Aorta (tissue), 5 donors: ENCODE measurements around the gene PTPRM. TPM values are rescaled to one million over a fixed set of nuclear protein-coding genes. Genes with fewer than 3 reads are reported as not detected.

Experiments
- ATAC-seq: fragments of 200-7000 bp; cut with Tn5 transposase; one replicate; pipeline ENCODE4 v1.9.1; 2022; ENCODE audit warnings: moderate library complexity; ENCODE audit not compliant: low FRiP score
- DNase-seq, 2 donors: peaks; one replicate each; pipeline ENCODE4 v3.0.0-alpha.2; 2020
- H3K27ac ChIP-seq, 2 donors: one replicate each; pipeline ENCODE4 v1.5.1; 2013; ENCODE audit warnings: low read length in 2 of 2, mild to moderate bottlenecking in 2 of 2, moderate library complexity in 2 of 2, control low read depth in 1 of 2, inconsistent platforms in 1 of 2, low read depth in 1 of 2
- H3K27me3 ChIP-seq, 2 donors: one replicate each; pipeline ENCODE4 v1.6.1; 2013; ENCODE audit warnings: control low read depth in 1 of 2, low read length in 1 of 2, mild to moderate bottlenecking in 1 of 2, moderate library complexity in 1 of 2; ENCODE audit not compliant: insufficient read depth in 2 of 2, control insufficient read depth in 1 of 2
- H3K36me3 ChIP-seq, 2 donors: one replicate each; pipeline ENCODE4 v1.6.1; 2013; ENCODE audit warnings: control low read depth in 1 of 2, low read length in 1 of 2, mild to moderate bottlenecking in 1 of 2; ENCODE audit not compliant: insufficient read depth in 2 of 2, control insufficient read depth in 1 of 2
- H3K4me1 ChIP-seq, 2 donors: one replicate each; pipeline ENCODE4 v1.6.1; 2013; ENCODE audit warnings: low read length in 2 of 2, control low read depth in 1 of 2, mild to moderate bottlenecking in 1 of 2, moderate library complexity in 1 of 2; ENCODE audit not compliant: insufficient read depth in 2 of 2, control insufficient read depth in 1 of 2
- H3K4me3 ChIP-seq, 2 donors: one replicate each; pipeline ENCODE4 v1.5.1; 2013; ENCODE audit warnings: low read length in 2 of 2, control low read depth in 1 of 2, mild to moderate bottlenecking in 1 of 2
- H3K9me3 ChIP-seq: one replicate; pipeline ENCODE4 v1.6.1; 2013; ENCODE audit warnings: mild to moderate bottlenecking, low read length; ENCODE audit not compliant: control insufficient read depth
- WGBS, 2 donors: extraction: QIAGEN DNeasy Blood & Tissue Kit; methylation state at CpG; one replicate each; pipeline ENCODE4 v1.1.7; 2013; 5-methylcytosine and 5-hydroxymethylcytosine counted together
- intact Hi-C, 2 donors: fragments of 100-400 bp; cut with DNase I; formaldehyde crosslinking; loops; one replicate each; pipeline versions ENCODE4 v1.14.2 to v1.15.0; 2022
- polyA plus RNA-seq, 2 donors: library from polyadenylated mRNA; stranded (reverse); fragments of 200-250 nt; gene quantifications; one replicate each; pipeline ENCODE4 v1.2.3, GENCODE V29; 2013
- total RNA-seq, 2 donors: library from RNA; stranded (reverse); fragmentation: NEBNext Ultra II Directional; extraction: Animal tissue kit (Norgen Biotek cat#: 25700); gene quantifications; one replicate each; pipeline ENCODE4 v1.2.1, GENCODE V29; 2021
- donor health status: healthy with polysubstance abuse.
- donor health status: Bipolar disorder and iron deficiency.
- donor health status: DM: no; HTN: no; CAD: no.
- donor health status: DM: no; HTN: no; CAD: no.
- donor health status: DM: yes; HTN: yes; CAD: no.

The PTPRM gene
- total and polyA plus RNA-seq, 4 donors, result 10.6 to 98.9 (median 65.6) TPM

- intact Hi-C loops, result no loop called here
- Histone ChIP-seq H3K4me3 (no peak overlapping the region), H3K9me3 (peaks cover 1% of the 10 kb centered on the region), H3K4me1 (no peaks in the 10 kb centered on the region), H3K27ac (no peak overlapping the region), H3K36me3 (no peaks in the 10 kb centered on the region), H3K27me3 (no peaks in the 10 kb centered on the region)
- no peak for DNase-seq
- WGBS, 2 donors, result 84 to 86% methylated on average over 4 of the region's 4 CpGs
- no peak for ATAC-seq
These were observed 304.7 kb downstream of the PTPRM start for GRCh38 chr18:7871560-7872456.

GRCh38 chr18:7872569-7872968 lies 305.5 kb downstream of the PTPRM start:
- ATAC-seq, result no peak
- intact Hi-C loops, result no loop called here
- no peak overlapping the region for H3K4me3 ChIP-seq
- no peaks in the 10 kb centered on the region for H3K4me1 ChIP-seq
- no peak for DNase-seq
- H3K27me3 ChIP-seq, result no peaks in the 10 kb centered on the region
- WGBS, 2 donors, result 82 to 87% methylated on average over 3 of the region's 3 CpGs
- H3K27ac ChIP-seq, result no peak overlapping the region
- peaks cover 1% of the 10 kb centered on the region for H3K9me3 ChIP-seq
- H3K36me3 ChIP-seq, result no peaks in the 10 kb centered on the region

- H3K4me3 ChIP-seq, result no peak overlapping the region
- DNase-seq, result no peak
- no peak for ATAC-seq
- intact Hi-C loops, result no loop called here
- no peaks in the 10 kb centered on the region for H3K36me3 ChIP-seq
- peaks cover 1% of the 10 kb centered on the region for H3K9me3 ChIP-seq
- H3K4me1 ChIP-seq, result peaks cover 0 to 2% of the 10 kb centered on the region in 2 donors
- H3K27me3 ChIP-seq, result no peaks in the 10 kb centered on the region
- no peak overlapping the region for H3K27ac ChIP-seq
- 78 to 92% methylated on average over 2 of the region's 2 CpGs for WGBS, 2 donors
These were observed 306.2 kb downstream of the PTPRM start for GRCh38 chr18:7873316-7873715.

GRCh38 chr18:7876354-7877104 lies 309.4 kb downstream of the PTPRM start:
- H3K27ac ChIP-seq, result no peak overlapping the region
- whole genome bisulfite sequencing, 2 donors, result 96 to 99% methylated on average over 2 of the region's 2 CpGs
- peaks cover 0 to 2% of the 10 kb centered on the region in 2 donors for H3K4me1 ChIP-seq
- H3K9me3 ChIP-seq, result peaks cover 1% of the 10 kb centered on the region
- no peaks in the 10 kb centered on the region for H3K27me3 ChIP-seq
- no peaks in the 10 kb centered on the region for H3K36me3 ChIP-seq
- intact Hi-C loops, result no loop called here
- ATAC-seq (no peak), DNase-seq (no peak)
- no peak overlapping the region for H3K4me3 ChIP-seq

- no peak overlapping the region for H3K4me3 ChIP-seq
- no peak for DNase-seq
- peaks cover 0 to 2% of the 10 kb centered on the region in 2 donors for H3K4me1 ChIP-seq
- 32 to 52% methylated on average over 1 of the region's 1 CpG for WGBS, 2 donors
- H3K27me3 ChIP-seq, result no peaks in the 10 kb centered on the region
- ATAC-seq, result no peak
- H3K9me3 ChIP-seq, result peaks cover 1% of the 10 kb centered on the region
- intact Hi-C loops, result no loop called here
- H3K27ac ChIP-seq, result no peak overlapping the region
- H3K36me3 ChIP-seq, result no peaks in the 10 kb centered on the region
These were observed 310.5 kb downstream of the PTPRM start for GRCh38 chr18:7877609-7878008.

GRCh38 chr18:7878265-7879211 lies 311.4 kb downstream of the PTPRM start:
- no peaks in the 10 kb centered on the region for H3K36me3 ChIP-seq
- H3K4me3 ChIP-seq, result no peak overlapping the region
- intact Hi-C loops, result no loop called here
- H3K27ac ChIP-seq, result no peak overlapping the region
- DNase-seq (no peak), ATAC-seq (no peak)
- peaks cover 1% of the 10 kb centered on the region for H3K9me3 ChIP-seq
- 89 to 90% methylated on average over 6 of the region's 6 CpGs for WGBS, 2 donors
- peaks cover 0 to 2% of the 10 kb centered on the region in 2 donors for H3K4me1 ChIP-seq
- H3K27me3 ChIP-seq, result no peaks in the 10 kb centered on the region

- ATAC-seq (no peak), DNase-seq (no peak)
- no peak overlapping the region for H3K27ac ChIP-seq
- peaks cover 1% of the 10 kb centered on the region for H3K9me3 ChIP-seq
- WGBS, 2 donors, result 93 to 94% methylated on average over 4 of the region's 4 CpGs
- no peak overlapping the region for H3K4me3 ChIP-seq
- peaks cover 0 to 2% of the 10 kb centered on the region in 2 donors for H3K4me1 ChIP-seq
- no peaks in the 10 kb centered on the region for H3K27me3 ChIP-seq
- H3K36me3 ChIP-seq, result no peaks in the 10 kb centered on the region
- intact Hi-C loops, result no loop called here
These were observed 312.6 kb downstream of the PTPRM start for GRCh38 chr18:7879717-7880116.

GRCh38 chr18:7885865-7886264 lies 318.7 kb downstream of the PTPRM start:
- WGBS, 2 donors, result 83 to 86% methylated on average over 5 of the region's 5 CpGs

More at GRCh38 chr18:7885865-7886264, 318.7 kb downstream of the PTPRM start:
- Histone ChIP-seq H3K4me3 (no peak overlapping the region), H3K36me3 (no peaks in the 10 kb centered on the region), H3K27me3 (no peaks in the 10 kb centered on the region), H3K9me3 (no peaks in the 10 kb centered on the region), H3K27ac (no peak overlapping the region), H3K4me1 (peaks cover 0 to 4% of the 10 kb centered on the region in 2 donors)
- ATAC-seq, result no peak
- no peak for DNase-seq
- intact Hi-C loops, result no loop called here
